ENCODE results near the gene IRF8. TPM values are rescaled to one million over a fixed set of nuclear protein-coding genes. Genes with fewer than 3 reads are reported as not detected.

Gene IRF8
- total RNA-seq, 1 experiment from 2014 or later, result 0.19 TPM

GRCh38 chr16:85963753-85964285 lies 64.9 kb downstream of the IRF8 start:
- BruUV-seq (replicated peaks), result no TSS peak
- Histone ChIP-seq H3K36me3 (ENCODE audit: insufficient read depth, low read length, poor library complexity, severe bottlenecking) (no peaks in the 10 kb centered on the region), H3K27me3 (replicated peaks; ENCODE audit: insufficient read depth, low read depth, low read length, poor library complexity) (peaks cover 22% of the 10 kb centered on the region), H3K9me3 (ENCODE audit: low read depth, low read length, poor library complexity, severe bottlenecking) (no peaks in the 10 kb centered on the region), H3K4me3 (ENCODE audit: low read depth, low read length, poor library complexity, severe bottlenecking) (no peak overlapping the region), H3K27ac (ENCODE audit: low read depth, low read length, poor library complexity, severe bottlenecking) (no peak overlapping the region), H3K4me1 (ENCODE audit: insufficient read depth, low read length, poor library complexity, severe bottlenecking) (no peaks in the 10 kb centered on the region)
- TF ChIP-seq CTCF (conservative IDR thresholded peaks at IDR 0.05; ENCODE audit: low read depth, low read length) (no peak), EZH2 (IDR thresholded peaks at IDR 0.05; ENCODE audit: borderline replicate concordance, low read depth, low read length, poor library complexity, severe bottlenecking) (no peak)
- intact Hi-C loops (cut with micrococcal nuclease; ENCODE audit: unreplicated experiment), result no loop called here
- CTCF ChIA-PET, result no interaction called here
- no peak for DNase-seq (ENCODE audit: low spot score)
- POLR2A ChIA-PET (ENCODE audit: low non-redundant PET), result no interaction called here

- CTCF ChIA-PET, result no interaction called here
These were observed 66.2 kb downstream of the IRF8 start for GRCh38 chr16:85965125-85965524.

DNA sequence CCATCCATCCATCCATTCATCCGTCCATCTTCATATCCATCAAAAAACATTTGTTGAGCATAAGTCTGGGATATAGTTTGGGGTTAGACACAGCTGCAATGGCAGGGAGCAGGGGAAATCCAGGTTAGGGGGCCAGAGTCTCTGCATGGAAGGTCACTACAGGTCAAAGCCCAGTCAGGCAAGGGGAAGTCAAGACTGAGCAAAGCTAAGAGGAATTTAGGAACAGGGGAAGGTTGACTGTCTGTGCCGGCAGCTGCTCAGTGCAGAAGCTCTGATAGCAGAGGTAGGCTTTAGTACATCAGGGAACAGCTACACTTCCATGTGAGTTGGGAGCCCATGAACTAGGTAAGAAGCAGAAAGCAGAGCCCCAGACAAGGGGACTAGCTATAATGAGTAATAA lies 68.1 kb downstream of the IRF8 start:
- BruUV-seq (replicated peaks), result no TSS peak
- TF ChIP-seq CTCF (conservative IDR thresholded peaks at IDR 0.05; ENCODE audit: low read depth, low read length), result no peak
- no peak for TF ChIP-seq EZH2 (IDR thresholded peaks at IDR 0.05; ENCODE audit: borderline replicate concordance, low read depth, low read length, poor library complexity, severe bottlenecking)
- ChIA-PET CTCF (no interaction called here), POLR2A (ENCODE audit: low non-redundant PET) (no interaction called here)
- Histone ChIP-seq H3K27me3 (replicated peaks; ENCODE audit: insufficient read depth, low read depth, low read length, poor library complexity) (peaks cover 30% of the 10 kb centered on the region), H3K27ac (ENCODE audit: low read depth, low read length, poor library complexity, severe bottlenecking) (no peak overlapping the region), H3K9me3 (ENCODE audit: low read depth, low read length, poor library complexity, severe bottlenecking) (no peaks in the 10 kb centered on the region), H3K4me1 (ENCODE audit: insufficient read depth, low read length, poor library complexity, severe bottlenecking) (no peaks in the 10 kb centered on the region), H3K36me3 (ENCODE audit: insufficient read depth, low read length, poor library complexity, severe bottlenecking) (no peaks in the 10 kb centered on the region), H3K4me3 (ENCODE audit: low read depth, low read length, poor library complexity, severe bottlenecking) (no peak overlapping the region)
- intact Hi-C loops (cut with micrococcal nuclease; ENCODE audit: unreplicated experiment), result no loop called here
- DNase-seq (ENCODE audit: low spot score), result no peak

More at GRCh38 chr16:85965125-85965524, 66.2 kb downstream of the IRF8 start:
- TF ChIP-seq CTCF (conservative IDR thresholded peaks at IDR 0.05; ENCODE audit: low read depth, low read length), result no peak
- TF ChIP-seq EZH2 (IDR thresholded peaks at IDR 0.05; ENCODE audit: borderline replicate concordance, low read depth, low read length, poor library complexity, severe bottlenecking), result no peak
- DNase-seq (ENCODE audit: low spot score), result no peak
- intact Hi-C loops (cut with micrococcal nuclease; ENCODE audit: unreplicated experiment), result no loop called here
- H3K4me3 ChIP-seq (ENCODE audit: low read depth, low read length, poor library complexity, severe bottlenecking), result no peak overlapping the region
- peaks cover 28% of the 10 kb centered on the region for H3K27me3 ChIP-seq (replicated peaks; ENCODE audit: insufficient read depth, low read depth, low read length, poor library complexity)
- POLR2A ChIA-PET (ENCODE audit: low non-redundant PET), result interaction anchor here (0.6 kb wide), 1 partner anchor 288 kb away, joined by 5 read pairs; no protein-coding TSS in a partner anchor
- H3K9me3 ChIP-seq (ENCODE audit: low read depth, low read length, poor library complexity, severe bottlenecking), result no peaks in the 10 kb centered on the region
- H3K4me1 ChIP-seq (ENCODE audit: insufficient read depth, low read length, poor library complexity, severe bottlenecking), result no peaks in the 10 kb centered on the region
- H3K27ac ChIP-seq (ENCODE audit: low read depth, low read length, poor library complexity, severe bottlenecking), result no peak overlapping the region
- H3K36me3 ChIP-seq (ENCODE audit: insufficient read depth, low read length, poor library complexity, severe bottlenecking), result no peaks in the 10 kb centered on the region
- no TSS peak for BruUV-seq (replicated peaks)

All from A673 (cell line).